Hepatocyte (in vitro differentiated cells): ENCODE measurements around the gene POGK.

Source experiments
- EZH2 ChIP-seq: fragments of 200-600 bp; sonication (generic); IDR thresholded peaks from 2 replicates; pipeline ENCODE4 v1.6.1; 2016; ENCODE audit warnings: antibody characterized with exemption, mild to moderate bottlenecking, borderline replicate concordance
- EZH2phosphoT487 ChIP-seq: fragments of 200-600 bp; sonication (generic); IDR thresholded peaks from one replicate; pipeline ENCODE4 v1.6.1; 2018; ENCODE audit warnings: antibody characterized with exemption, mild to moderate bottlenecking, low read depth, moderate library complexity; ENCODE audit not compliant: unreplicated experiment, severe bottlenecking
- TF ChIP-seq, protein P1 (sequence below): fragments of 200-600 bp; sonication (generic); IDR thresholded peaks from 2 replicates; pipeline ENCODE4 v1.5.1; 2016; ENCODE audit warnings: antibody characterized with exemption, mild to moderate bottlenecking; ENCODE audit not compliant: poor library complexity

DNA sequence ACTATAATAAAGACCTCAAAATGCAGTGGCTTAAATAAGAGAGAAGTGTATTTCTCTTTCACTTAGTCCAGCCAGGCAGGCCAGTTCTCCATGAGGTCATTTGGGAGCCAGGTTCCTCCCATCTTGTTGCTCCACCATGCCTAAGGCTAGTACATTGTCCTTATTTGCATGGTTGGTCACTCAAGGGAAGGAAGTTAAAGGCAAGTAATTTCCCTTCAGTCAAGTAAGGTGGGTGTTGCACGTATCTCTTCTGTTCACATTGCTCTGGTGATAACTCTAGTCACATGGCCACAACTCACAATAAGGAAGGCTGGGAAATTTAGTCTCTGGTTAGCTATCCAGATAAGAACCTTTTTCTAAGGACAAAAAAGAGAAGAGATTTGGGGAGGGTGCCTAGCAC lies 64.0 kb downstream of the POGK start:
- TF ChIP-seq EZH2 (no peak), EZH2phosphoT487 (no peak)
- TF ChIP-seq, protein P1, sequence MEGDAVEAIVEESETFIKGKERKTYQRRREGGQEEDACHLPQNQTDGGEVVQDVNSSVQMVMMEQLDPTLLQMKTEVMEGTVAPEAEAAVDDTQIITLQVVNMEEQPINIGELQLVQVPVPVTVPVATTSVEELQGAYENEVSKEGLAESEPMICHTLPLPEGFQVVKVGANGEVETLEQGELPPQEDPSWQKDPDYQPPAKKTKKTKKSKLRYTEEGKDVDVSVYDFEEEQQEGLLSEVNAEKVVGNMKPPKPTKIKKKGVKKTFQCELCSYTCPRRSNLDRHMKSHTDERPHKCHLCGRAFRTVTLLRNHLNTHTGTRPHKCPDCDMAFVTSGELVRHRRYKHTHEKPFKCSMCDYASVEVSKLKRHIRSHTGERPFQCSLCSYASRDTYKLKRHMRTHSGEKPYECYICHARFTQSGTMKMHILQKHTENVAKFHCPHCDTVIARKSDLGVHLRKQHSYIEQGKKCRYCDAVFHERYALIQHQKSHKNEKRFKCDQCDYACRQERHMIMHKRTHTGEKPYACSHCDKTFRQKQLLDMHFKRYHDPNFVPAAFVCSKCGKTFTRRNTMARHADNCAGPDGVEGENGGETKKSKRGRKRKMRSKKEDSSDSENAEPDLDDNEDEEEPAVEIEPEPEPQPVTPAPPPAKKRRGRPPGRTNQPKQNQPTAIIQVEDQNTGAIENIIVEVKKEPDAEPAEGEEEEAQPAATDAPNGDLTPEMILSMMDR, result no peak
